Raji (cell line): ENCODE measurements around the gene CDKL2.

Source experiments
- POLR2A ChIP-seq: IDR thresholded peaks from 2 replicates; pipeline ENCODE4 v1.6.1; 2011; ENCODE audit warnings: low read depth, low read length, control low read depth; ENCODE audit not compliant: insufficient read depth

Gene CDKL2

GRCh38 chr4:75630174-75630936 lies at the start of gene CDKL2:
TSS of gene CDKL2 (minus strand) at chr4:75630528. CDS start at chr4:75625988, 4,540 bp downstream.
- no peak for TF ChIP-seq POLR2A

- TF ChIP-seq POLR2A, result no peak
Observed at GRCh38 chr4:75678965-75679364, 48.6 kb upstream of the CDKL2 start.

DNA sequence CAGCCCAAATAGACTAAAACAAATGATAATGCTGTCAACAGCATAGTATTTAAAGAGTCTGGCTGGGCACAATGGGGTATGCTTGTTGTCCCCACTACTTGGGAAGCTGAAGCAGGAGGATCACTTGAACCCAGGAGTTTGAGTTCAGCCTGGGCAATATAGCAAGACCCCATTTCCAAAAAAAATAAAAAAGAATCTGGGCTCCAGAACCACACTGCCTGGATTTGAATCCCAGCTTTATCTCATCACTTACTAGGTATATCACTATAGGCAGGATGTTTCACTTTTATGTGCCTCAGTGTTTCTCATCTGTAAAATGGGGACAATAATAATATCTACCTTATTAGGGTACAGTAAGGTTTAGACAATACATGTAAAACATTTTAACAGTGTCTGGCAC lies 48.1 kb upstream of the CDKL2 start:
- TF ChIP-seq POLR2A, result no peak

DNA sequence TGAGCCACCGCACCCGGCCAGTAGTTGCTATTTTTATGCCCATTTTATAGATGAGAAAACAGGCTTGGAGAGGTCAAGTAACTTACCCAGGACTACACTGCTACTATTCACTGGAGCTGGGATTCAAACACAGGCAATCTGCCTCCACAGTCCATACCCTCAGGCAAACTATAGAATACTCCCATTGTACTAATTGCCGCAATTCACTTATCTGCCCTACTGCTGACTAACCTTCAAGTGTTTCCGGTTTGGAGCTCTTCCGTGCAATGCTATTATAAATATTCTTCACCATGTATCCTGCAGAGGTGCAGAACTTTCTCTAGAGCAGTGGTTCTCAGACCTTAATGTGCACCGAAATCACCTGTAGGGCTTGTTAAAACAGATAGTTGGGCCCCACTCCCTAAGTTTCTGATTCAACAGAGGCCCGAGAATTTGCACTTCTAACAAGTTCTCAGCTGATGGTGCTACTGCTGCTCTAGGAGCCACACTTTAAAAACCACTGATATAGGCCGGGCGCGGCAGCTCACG lies 44.7 kb upstream of the CDKL2 start:
- TF ChIP-seq POLR2A, result no peak

DNA sequence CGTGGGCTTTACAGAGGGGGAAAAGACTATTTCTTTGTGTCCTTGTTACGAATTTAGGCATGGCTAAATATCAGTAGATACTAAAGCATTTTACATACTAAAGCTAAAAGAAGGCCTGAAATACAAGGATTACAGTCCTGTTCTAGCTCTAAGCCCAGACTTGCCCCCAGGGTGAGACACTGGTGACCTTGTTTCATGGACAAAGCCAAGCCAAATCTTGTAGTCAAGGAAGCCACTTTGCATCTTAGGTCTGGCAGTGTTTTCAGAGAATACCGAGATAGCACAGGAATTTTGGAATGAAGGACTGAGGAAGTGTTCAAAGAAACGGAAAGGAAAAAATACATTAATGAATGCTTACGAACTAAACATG lies 43.6 kb upstream of the CDKL2 start:
- TF ChIP-seq POLR2A, result no peak

DNA sequence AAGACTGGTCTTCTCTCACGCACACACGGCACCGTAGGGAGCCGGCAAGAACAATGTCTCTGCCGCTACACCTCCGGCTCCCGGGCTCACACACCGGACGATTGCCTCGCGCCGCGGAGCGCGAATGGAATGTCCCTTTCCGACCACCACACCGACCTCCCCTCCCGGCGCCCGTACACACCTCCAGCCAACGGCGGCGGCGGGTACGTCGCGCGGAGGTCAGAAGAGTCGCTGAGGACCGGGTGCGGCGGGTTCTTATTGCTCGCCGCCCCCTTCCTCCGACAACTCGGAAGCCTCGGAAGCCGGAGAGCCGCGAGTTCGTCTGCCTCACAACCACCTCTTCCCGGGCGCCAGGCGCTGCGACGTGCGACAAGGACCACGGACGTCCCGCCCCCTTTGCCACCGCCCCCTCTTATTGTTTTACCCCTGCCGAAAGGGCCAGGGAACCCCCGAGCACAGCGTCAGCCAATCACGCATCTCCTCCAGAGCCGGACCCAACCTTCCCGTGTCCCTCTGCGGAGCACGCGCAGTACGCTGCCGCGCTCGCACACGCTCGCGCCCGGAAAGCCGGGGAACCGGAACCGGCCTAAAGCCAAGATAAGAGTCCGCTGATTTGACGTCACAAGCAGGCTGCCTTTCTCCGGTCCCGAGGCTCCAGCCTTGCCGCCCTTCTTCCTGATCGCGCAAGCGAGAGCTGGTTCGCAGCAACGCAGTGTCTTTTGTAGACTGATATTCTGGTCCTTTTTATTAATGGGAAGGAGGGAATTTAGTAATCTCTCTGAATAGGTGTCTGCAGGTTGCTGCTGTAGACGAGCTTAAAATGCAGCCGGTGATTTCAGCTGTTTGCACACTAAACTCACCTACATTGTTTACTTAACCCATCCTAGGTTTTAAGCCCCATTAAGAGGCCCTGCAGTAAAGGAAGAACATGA lies 43.0 kb upstream of the CDKL2 start, which contains the start of gene G3BP2:
Gene G3BP2 (minus strand): TSS at position 385 of the 932 bp plus-strand sequence. CDS start 11,386 bp downstream, outside the sequence.
- TF ChIP-seq POLR2A, result peak; percentile 85

DNA sequence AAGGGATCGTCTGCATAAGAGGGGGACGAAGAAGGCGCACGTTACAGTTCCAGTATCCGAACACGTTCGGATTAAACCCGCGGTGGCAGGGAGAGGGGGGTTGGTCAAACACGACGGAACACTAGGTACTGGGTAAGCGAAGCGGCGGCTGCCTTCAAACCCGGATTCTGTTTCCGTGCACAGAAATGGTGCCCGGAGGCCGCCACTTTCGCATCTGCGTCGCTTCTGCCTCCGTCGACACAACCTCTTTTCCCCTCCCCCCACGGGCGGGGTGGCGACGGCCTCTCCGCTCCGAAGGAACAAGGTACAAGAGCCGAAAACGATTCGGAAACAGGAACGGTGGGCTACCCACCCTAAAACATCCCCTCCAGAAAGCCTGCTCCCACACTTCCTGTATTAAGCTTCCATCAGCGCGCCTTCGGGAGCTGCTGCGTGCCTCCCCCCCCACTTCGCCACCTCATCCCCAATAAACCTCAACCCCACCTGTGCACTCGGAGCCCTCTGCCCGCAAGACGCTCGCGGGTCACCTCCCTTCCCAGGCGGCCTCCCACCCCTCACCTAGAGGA lies 42.2 kb upstream of the CDKL2 start:
- TF ChIP-seq POLR2A, result no peak

GRCh38 chr4:75671802-75672421 lies 41.6 kb upstream of the CDKL2 start:
- no peak for TF ChIP-seq POLR2A

DNA sequence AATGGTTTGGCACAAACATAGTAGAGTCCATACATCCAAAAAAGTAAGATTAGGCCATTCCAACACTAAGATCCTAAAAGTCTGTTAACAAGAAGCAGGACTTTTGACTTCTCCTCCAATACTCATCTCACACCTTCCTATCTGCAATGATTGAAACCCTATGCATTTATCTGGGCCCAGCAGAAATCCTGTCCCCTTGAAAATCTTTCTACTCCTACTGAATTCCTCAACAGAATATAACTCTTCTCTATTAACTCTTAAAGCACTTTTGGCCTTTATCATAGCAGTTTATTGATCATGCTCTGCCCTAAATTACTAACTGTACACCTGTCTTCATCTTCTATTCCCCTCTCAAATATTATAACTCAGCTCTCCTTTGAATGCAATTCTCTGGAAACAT lies 38.3 kb upstream of the CDKL2 start:
- no peak for TF ChIP-seq POLR2A

- no peak for TF ChIP-seq POLR2A
Observed at GRCh38 chr4:75666299-75666698, 36.0 kb upstream of the CDKL2 start.

GRCh38 chr4:75662626-75663025 lies 32.3 kb upstream of the CDKL2 start:
- no peak for TF ChIP-seq POLR2A

- no peak for TF ChIP-seq POLR2A
Observed at GRCh38 chr4:75660491-75660890, 30.2 kb upstream of the CDKL2 start.

DNA sequence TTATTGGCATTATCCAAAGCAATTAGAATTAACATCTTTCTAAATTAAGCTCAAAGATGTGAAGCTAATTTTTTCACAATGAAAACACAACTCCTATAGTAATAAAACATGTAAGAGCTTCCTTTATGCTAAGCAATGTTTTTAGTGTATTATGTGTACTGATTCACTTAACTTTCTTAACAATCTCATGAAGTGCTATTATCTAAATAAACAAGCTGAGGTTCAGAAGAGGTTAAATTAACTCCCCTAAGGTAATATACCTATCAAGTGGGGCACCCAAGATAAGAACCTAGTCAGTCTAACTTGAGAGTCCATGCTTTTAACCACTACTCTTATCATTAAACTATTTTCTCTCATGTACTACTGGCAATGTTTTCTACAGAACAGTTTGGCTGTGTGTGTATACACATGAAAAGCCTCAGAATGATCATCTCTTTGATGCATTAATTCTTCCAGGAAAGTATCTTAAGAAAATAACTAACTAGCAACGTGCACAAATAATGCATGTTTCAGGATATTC lies 29.2 kb upstream of the CDKL2 start:
- no peak for TF ChIP-seq POLR2A

- TF ChIP-seq POLR2A, result no peak
Observed at GRCh38 chr4:75658876-75659275, 28.5 kb upstream of the CDKL2 start.

DNA sequence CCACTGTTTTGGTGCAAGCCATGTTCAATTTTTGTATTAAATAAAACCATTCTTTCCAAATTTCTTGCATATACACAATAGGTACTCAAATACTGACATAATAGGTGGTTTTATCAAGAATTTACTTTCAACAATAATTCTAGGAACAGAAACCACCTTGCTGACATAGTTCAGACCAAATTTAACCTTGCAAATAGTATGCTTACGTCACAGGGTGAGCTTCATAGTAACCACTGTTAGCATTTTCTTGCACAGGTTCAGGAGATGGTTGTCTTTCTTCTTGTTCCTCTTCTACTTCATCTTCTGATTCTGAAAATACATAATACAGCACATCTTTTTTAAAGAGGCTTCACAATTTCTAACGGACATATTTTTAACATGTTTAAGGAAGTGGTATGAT lies 25.2 kb upstream of the CDKL2 start:
- TF ChIP-seq POLR2A, result no peak
